HepG2 (cell line): Measurements from ENCODE around the gene STARD13. TPM values are rescaled to one million over a fixed set of nuclear protein-coding genes. Genes with fewer than 3 reads are reported as not detected.

Experiments
- ATAC-seq: fragments of 200-7000 bp; cut with Tn5 transposase; 3 replicates; pipeline ENCODE4 v1.9.1; 2020; ENCODE audit warnings: mild to moderate bottlenecking, moderate library complexity
- BruUV-seq: library from RNA; stranded (reverse); fragments of 400-500 nt; replicated peaks from 2 replicates; lab custom pipeline; 2021; lab: Mats Ljungman, UMichigan
- CTCF ChIA-PET: fragments of 300-600 bp; formaldehyde crosslinking; extraction: SDS; loops from one replicate; lab custom pipeline; 2021; ENCODE audit warnings: low total read pairs, inconsistent platforms, low intra/inter-chr PET ratio; lab: Yijun Ruan, JAX
- POLR2A ChIA-PET: fragments of 350-600 bp; sonication (Branson Sonifier 250); formaldehyde crosslinking; loops from one replicate; lab custom pipeline; 2020; ENCODE audit warnings: antibody characterized with exemption, inconsistent platforms; lab: Yijun Ruan, JAX
- DNase-seq: peaks from one replicate; pipeline ENCODE4 v3.0.0-alpha.2; 2015; ENCODE audit warnings: low spot score
- FAIRE-seq: peaks from 3 replicates; lab custom pipeline; 2011; peaks lifted over from hg19 to GRCh38; lab: Jason Lieb, UNC
- H2AFZ ChIP-seq: one replicate; pipeline ENCODE4 v1.6.1; 2011; ENCODE audit warnings: low read length, inconsistent platforms
- H3K27ac ChIP-seq: fragments of 300-600 bp; 3 replicates; pipeline ENCODE4 v1.8.0; 2011; ENCODE audit warnings: mixed run types, mild to moderate bottlenecking, mixed read lengths, low read length, inconsistent platforms; ENCODE audit not compliant: insufficient read depth; ENCODE audit errors: extremely low read length
- H3K27me3 ChIP-seq, 2 experiments: fragments of 200-600 bp in 1 of 2; 2 replicates in 1 of 2; 3 replicates in 1 of 2; pipeline versions ENCODE4 v1.6.0 to v1.8.0; 2011; ENCODE audit warnings: low read length in 2 of 2, mild to moderate bottlenecking in 2 of 2, moderate library complexity in 2 of 2, inconsistent platforms in 1 of 2; ENCODE audit not compliant: insufficient read depth in 2 of 2, control insufficient read depth in 1 of 2
- H3K36me3 ChIP-seq, 2 experiments: fragments of 200-600 bp in 1 of 2; replicated peaks in 1 of 2; 2 replicates in 1 of 2; 3 replicates in 1 of 2; pipeline versions ENCODE4 v1.5.1 to v1.8.0; 2011; ENCODE audit warnings: low read length in 2 of 2, inconsistent platforms in 1 of 2; ENCODE audit not compliant: insufficient read depth in 2 of 2, control insufficient read depth in 1 of 2
- H3K4me1 ChIP-seq: 2 replicates; pipeline ENCODE4 v1.5.1; 2012; ENCODE audit warnings: low read length, inconsistent platforms; ENCODE audit not compliant: insufficient read depth
- H3K4me2 ChIP-seq: 2 replicates; pipeline ENCODE4 v1.6.0; 2011; ENCODE audit warnings: low read depth, low read length, inconsistent platforms
- H3K4me3 ChIP-seq, 3 experiments: fragments of 200-600 bp in 1 of 3; sonication (generic), shearing (Covaris generic) in 1 of 3; replicated peaks in 1 of 3; 2 replicates each; pipeline ENCODE4 v1.5.1; 2011 to 2016; ENCODE audit warnings: low read length in 3 of 3, inconsistent platforms in 2 of 3, low read depth in 2 of 3, mild to moderate bottlenecking in 2 of 3, control low read depth in 1 of 3, mixed read lengths in 1 of 3; ENCODE audit not compliant: insufficient read depth in 1 of 3
- H3K79me2 ChIP-seq: one replicate; pipeline ENCODE4 v1.6.1; 2011; ENCODE audit warnings: low read length, inconsistent platforms; ENCODE audit not compliant: insufficient read depth
- H3K9ac ChIP-seq: 2 replicates; pipeline ENCODE4 v1.6.0; 2011; ENCODE audit warnings: mild to moderate bottlenecking, low read depth, low read length, inconsistent platforms; ENCODE audit not compliant: insufficient read depth
- H3K9me3 ChIP-seq: 2 replicates; pipeline ENCODE4 v1.5.1; 2012; ENCODE audit warnings: mild to moderate bottlenecking, low read length
- H4K20me1 ChIP-seq: 2 replicates; pipeline ENCODE4 v1.6.0; 2011; ENCODE audit warnings: inconsistent platforms, mild to moderate bottlenecking, low read length, moderate library complexity; ENCODE audit not compliant: insufficient read depth
- EP300 ChIP-seq, 3 experiments: sonication (generic) in 1 of 3; formaldehyde crosslinking in 1 of 3; IDR thresholded peaks; 2 replicates each; pipeline versions ENCODE4 v1.5.1 to v1.6.1; 2011 to 2020; ENCODE audit warnings: low read depth in 2 of 3, low read length in 2 of 3, borderline replicate concordance in 1 of 3, improper control_type of control experiment in 1 of 3, mild to moderate bottlenecking in 1 of 3, missing genetic modification reagents in 1 of 3, moderate library complexity in 1 of 3
- FOXA3 ChIP-seq: IDR thresholded peaks from 2 replicates; pipeline ENCODE4 v1.6.1; 2016; ENCODE audit warnings: missing genetic modification reagents, missing compliant biosample characterization
- FOXJ3 ChIP-seq: sonication (generic); formaldehyde crosslinking; IDR thresholded peaks from 2 replicates; pipeline ENCODE4 v1.4.0; 2020; ENCODE audit warnings: missing genetic modification reagents, mild to moderate bottlenecking, borderline replicate concordance
- HDAC2 ChIP-seq: sonication (generic); formaldehyde crosslinking; IDR thresholded peaks from 2 replicates; pipeline ENCODE4 v1.4.0; 2020; ENCODE audit warnings: missing genetic modification reagents
- HNF4A ChIP-seq: sonication (generic); formaldehyde crosslinking; IDR thresholded peaks from 2 replicates; pipeline ENCODE4 v1.4.0; 2020; ENCODE audit warnings: missing genetic modification reagents
- HNRNPK ChIP-seq: fragments of 200-400 bp; formaldehyde crosslinking; IDR thresholded peaks from 2 replicates; pipeline ENCODE4 v1.6.1; 2018; ENCODE audit warnings: low read length, low read depth, moderate library complexity, mild to moderate bottlenecking; ENCODE audit not compliant: poor library complexity, severe bottlenecking
- HNRNPUL1 ChIP-seq: fragments of 200-400 bp; formaldehyde crosslinking; IDR thresholded peaks from 2 replicates; pipeline ENCODE4 v1.6.1; 2017; ENCODE audit warnings: low read depth, mild to moderate bottlenecking, low read length, moderate library complexity
- IKZF5 ChIP-seq: IDR thresholded peaks from 2 replicates; pipeline ENCODE4 v1.6.1; 2018; ENCODE audit warnings: missing genetic modification reagents, mild to moderate bottlenecking, missing compliant biosample characterization
- MAFK ChIP-seq, 2 experiments: IDR thresholded peaks in 1 of 2; conservative IDR thresholded peaks in 1 of 2; 2 replicates each; pipeline ENCODE4 v1.6.1; 2011; ENCODE audit warnings: improper control_type of control experiment in 2 of 2, low read length in 2 of 2
- SAP130 ChIP-seq: IDR thresholded peaks from 2 replicates; pipeline ENCODE4 v1.6.1; 2016; ENCODE audit warnings: low read depth
- SIX4 ChIP-seq: sonication (generic); formaldehyde crosslinking; IDR thresholded peaks from 2 replicates; pipeline ENCODE4 v1.4.0; 2020; ENCODE audit warnings: missing genetic modification reagents
- SP140L ChIP-seq: sonication (generic); formaldehyde crosslinking; IDR thresholded peaks from 2 replicates; pipeline ENCODE4 v1.4.0; 2020; ENCODE audit warnings: missing genetic modification reagents, borderline replicate concordance
- TBL1XR1 ChIP-seq: fragments of 150-350 bp; IDR thresholded peaks from 2 replicates; pipeline ENCODE4 v1.6.1; 2014; ENCODE audit warnings: borderline replicate concordance, low read length; ENCODE audit not compliant: partially characterized antibody
- ZNF3 ChIP-seq: IDR thresholded peaks from 2 replicates; pipeline ENCODE4 v1.7.0; 2017; ENCODE audit warnings: inconsistent platforms
- ZNF331 ChIP-seq: sonication (generic); formaldehyde crosslinking; IDR thresholded peaks from 2 replicates; pipeline ENCODE4 v1.4.0; 2020; ENCODE audit warnings: missing genetic modification reagents
- ZNF513 ChIP-seq: sonication (generic); formaldehyde crosslinking; conservative IDR thresholded peaks from 2 replicates; pipeline ENCODE4 v1.5.0; 2020; ENCODE audit warnings: missing genetic modification reagents
- ZNF614 ChIP-seq: IDR thresholded peaks from 2 replicates; pipeline ENCODE4 v1.6.1; 2018; ENCODE audit warnings: missing biosample characterization, missing genetic modification reagents, inconsistent platforms, borderline replicate concordance
- ZNF710 ChIP-seq: sonication (generic); formaldehyde crosslinking; IDR thresholded peaks from 2 replicates; pipeline ENCODE4 v1.5.0; 2020; ENCODE audit warnings: mild to moderate bottlenecking, missing genetic modification reagents, borderline replicate concordance
- ZSCAN22 ChIP-seq: sonication (generic); formaldehyde crosslinking; IDR thresholded peaks from 2 replicates; pipeline ENCODE4 v1.4.0; 2020; ENCODE audit warnings: mild to moderate bottlenecking, missing genetic modification reagents
- in situ Hi-C: cut with HindIII; loops from 2 replicates; pipeline ENCODE4 v1.10.0; 2017; ENCODE audit warnings: low pct_unique_long_range_greater_than_20kb; ENCODE audit not compliant: extremely low pct_ligation_motif_present
- intact Hi-C: fragments of 100-400 bp; cut with micrococcal nuclease; formaldehyde crosslinking; loops from one replicate; pipeline ENCODE4 v1.10.0; 2022; ENCODE audit not compliant: unreplicated experiment
- polyA plus RNA-seq, 8 experiments: library from polyadenylated mRNA; depleted of rRNA in 3 of 8; stranded (reverse) in 7 of 8; unstranded in 1 of 8; fragments of >200 nt; fragmentation: Illumina TruSeq in 4 of 8; extraction: Trizol in 4 of 8; gene quantifications; 2 replicates each; pipeline versions ENCODE4 v1.2.1 to v1.2.3, GENCODE V29; 2011 to 2016; ENCODE audit warnings: low read depth in 4 of 8, missing spikeins in 1 of 8, mixed read lengths in 1 of 8; ENCODE audit not compliant: insufficient read depth in 1 of 8
- total RNA-seq, 5 experiments: library from RNA; depleted of rRNA; stranded (reverse); fragments of >200 nt; fragmentation: Illumina TruSeq; extraction: Trizol; gene quantifications; 2 replicates each; pipeline ENCODE4 v1.2.3, GENCODE V29; 2016; ENCODE audit warnings: low read depth in 1 of 5

Gene STARD13
- total and polyA plus RNA-seq, 2 of the 13 experiments (the other 11 are each of a cell fraction or from before 2014, with no cell fraction given), result 12.8 to 14.3 TPM

- no peaks in the 10 kb centered on the region for H3K9me3 ChIP-seq
- peaks cover 1 to 12% of the 10 kb centered on the region in 2 experiments; a peak in 3 of 5 replicates for H3K36me3 ChIP-seq
- no peak overlapping the region; a peak in 1 of 6 replicates for H3K4me3 ChIP-seq
- peak overlapping the region; percentile 25 for H3K4me2 ChIP-seq
- no TSS peak for BruUV-seq
- peak; percentile 50 for FAIRE-seq
- peak; percentile 82 for DNase-seq
- H2AFZ ChIP-seq, result no peak overlapping the region
- ATAC-seq, result 0 out of 3 replicates have a peak, but pooled peaks have one; percentile 1
- H4K20me1 ChIP-seq, result no peaks in the 10 kb centered on the region
- peak overlapping the region; percentile 63 for H3K9ac ChIP-seq
- peaks cover 55% of the 10 kb centered on the region for H3K79me2 ChIP-seq
- ChIA-PET POLR2A (interaction anchor here (1.4 to 3.9 kb wide), 6 partner anchors 27 to 384 kb away, joined by 3 to 29 read pairs (median 8); partner anchors contain the start of gene STARD13), CTCF (no interaction called here)
- in situ Hi-C loops, result no loop called here
- H3K4me1 ChIP-seq, result peaks cover 78% of the 10 kb centered on the region
- peak overlapping the region; percentile 94 for H3K27ac ChIP-seq
- H3K27me3 ChIP-seq, result no peaks in the 10 kb centered on the region
- intact Hi-C loops, result no loop called here
- no peak for TF ChIP-seq HNRNPK
- TF ChIP-seq TBL1XR1, result no peak
- no peak for TF ChIP-seq SIX4
- peak; percentile 66 for TF ChIP-seq HNF4A (CRISPR knock-in tag)
- peak; percentile 76; the same call in 1 of the 2 replicates for TF ChIP-seq FOXA3 (CRISPR knock-in tag)
- TF ChIP-seq HDAC2, result peak; percentile 27; the same call in 1 of the 2 replicates
- no peak for TF ChIP-seq MAFK (conservative IDR thresholded peaks at IDR 0.05 in 1 of 2, IDR thresholded peaks at IDR 0.05 in 1 of 2; ENCODE audit: low read length in 2 of 2)
- peak; percentile 36 for TF ChIP-seq SAP130 (CRISPR knock-in tag)
- no peak; the same call in 1 of the 2 replicates for TF ChIP-seq ZNF614
- TF ChIP-seq HNRNPUL1, result no peak
- no peak for TF ChIP-seq ZNF513
- peak; percentile 71; the same call in 1 of the 2 replicates for TF ChIP-seq ZNF710 (CRISPR knock-in tag)
- peak; percentile 36; the same call in 1 of the 2 replicates for TF ChIP-seq FOXJ3 (CRISPR knock-in tag)
- TF ChIP-seq IKZF5 (CRISPR knock-in tag), result no peak
- no peak for TF ChIP-seq SP140L
- TF ChIP-seq ZNF3 (CRISPR knock-in tag), result no peak
- TF ChIP-seq ZNF331, result no peak; the same call in 1 of the 2 replicates
- peak in 1 of 2 experiments; percentile 90; a peak in 2 of 4 replicates for TF ChIP-seq EP300 (IDR thresholded peaks at IDR 0.05; ENCODE audit: low read depth in 2 of 2, low read length in 2 of 2)
- TF ChIP-seq EP300 (CRISPR knock-in tag; IDR thresholded peaks at IDR 0.05; ENCODE audit: borderline replicate concordance), result peak; percentile 55; the same call in 1 of the 2 replicates
- no peak for TF ChIP-seq ZSCAN22 (CRISPR knock-in tag)
Observed at GRCh38 chr13:33258808-33259193, 26.8 kb downstream of the STARD13 start.
